Gastroesophageal sphincter (tissue), 3 donors: ENCODE data around the gene C1QB.

Source experiments
- POLR2A ChIP-seq, 2 donors: fragments of 450-650 bp; IDR thresholded peaks; one replicate each; pipeline ENCODE4 v1.6.1; 2017; ENCODE audit warnings: antibody characterized with exemption in 2 of 2, mild to moderate bottlenecking in 2 of 2, moderate library complexity in 1 of 2
- TF ChIP-seq, protein P1 (sequence below), 4 experiments: fragments of 200-600 bp in 2 of 4; fragments of 450-650 bp in 2 of 4; sonication (generic) in 1 of 4; IDR thresholded peaks; one replicate each; pipeline ENCODE4 v1.5.1; 2017 to 2019; ENCODE audit warnings: antibody characterized with exemption in 4 of 4, mild to moderate bottlenecking in 2 of 4, moderate library complexity in 2 of 4

DNA sequence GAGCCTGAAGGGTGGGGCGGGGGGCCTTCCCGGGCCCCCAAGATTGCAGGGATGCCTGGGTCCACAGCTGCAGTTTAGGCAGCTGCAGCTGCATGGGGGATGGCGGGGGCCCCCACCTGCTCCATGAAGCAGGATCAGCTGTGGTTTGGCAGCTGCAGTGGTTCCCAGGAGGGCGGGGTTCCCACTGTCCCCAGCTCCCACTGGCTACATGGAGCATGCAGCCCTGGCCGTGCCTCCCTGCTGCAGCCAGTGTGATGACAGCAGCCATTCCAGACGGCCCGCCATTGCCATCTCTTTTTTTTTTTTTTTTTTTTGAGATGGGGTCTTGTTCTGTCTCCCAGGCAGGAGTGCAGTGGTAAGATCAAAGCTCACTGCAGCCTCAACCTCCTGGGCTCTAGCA is 17.6 kb upstream of the C1QB start:
- TF ChIP-seq POLR2A (IDR thresholded peaks at IDR 0.05), result no peak
- TF ChIP-seq, protein P1, sequence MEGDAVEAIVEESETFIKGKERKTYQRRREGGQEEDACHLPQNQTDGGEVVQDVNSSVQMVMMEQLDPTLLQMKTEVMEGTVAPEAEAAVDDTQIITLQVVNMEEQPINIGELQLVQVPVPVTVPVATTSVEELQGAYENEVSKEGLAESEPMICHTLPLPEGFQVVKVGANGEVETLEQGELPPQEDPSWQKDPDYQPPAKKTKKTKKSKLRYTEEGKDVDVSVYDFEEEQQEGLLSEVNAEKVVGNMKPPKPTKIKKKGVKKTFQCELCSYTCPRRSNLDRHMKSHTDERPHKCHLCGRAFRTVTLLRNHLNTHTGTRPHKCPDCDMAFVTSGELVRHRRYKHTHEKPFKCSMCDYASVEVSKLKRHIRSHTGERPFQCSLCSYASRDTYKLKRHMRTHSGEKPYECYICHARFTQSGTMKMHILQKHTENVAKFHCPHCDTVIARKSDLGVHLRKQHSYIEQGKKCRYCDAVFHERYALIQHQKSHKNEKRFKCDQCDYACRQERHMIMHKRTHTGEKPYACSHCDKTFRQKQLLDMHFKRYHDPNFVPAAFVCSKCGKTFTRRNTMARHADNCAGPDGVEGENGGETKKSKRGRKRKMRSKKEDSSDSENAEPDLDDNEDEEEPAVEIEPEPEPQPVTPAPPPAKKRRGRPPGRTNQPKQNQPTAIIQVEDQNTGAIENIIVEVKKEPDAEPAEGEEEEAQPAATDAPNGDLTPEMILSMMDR (IDR thresholded peaks at IDR 0.05), result no peak
